HG03575 (cell line): Measurements from ENCODE around the gene PPP2R2C.

Source experiments
- ATAC-seq: cut with Tn5 transposase; IDR thresholded peaks from one replicate; pipeline ENCODE4 v1.9.1; 2021; ENCODE audit not compliant: unreplicated experiment, insufficient number of reproducible peaks, low FRiP score; ENCODE audit errors: extremely low read depth

The PPP2R2C gene

DNA sequence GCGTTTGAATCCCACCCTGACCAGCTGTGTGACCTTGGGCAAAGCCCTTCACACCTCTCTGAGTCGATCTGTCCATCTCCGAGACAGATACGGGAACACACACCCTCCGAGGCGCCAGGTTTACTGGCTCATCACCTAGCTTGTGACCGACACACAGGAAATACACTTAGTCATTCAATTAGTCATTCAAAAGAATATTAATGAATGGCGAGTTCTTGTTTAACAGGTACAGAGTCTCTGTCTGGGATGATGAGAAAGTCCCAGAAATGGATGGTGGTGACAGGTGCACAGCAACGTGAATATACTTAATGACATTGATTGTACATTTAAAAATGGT, 80.6 kb downstream of the PPP2R2C start:
- ATAC-seq = no peak

GRCh38 chr4:6391186-6391851, 81.1 kb downstream of the PPP2R2C start:
- ATAC-seq = no peak

DNA sequence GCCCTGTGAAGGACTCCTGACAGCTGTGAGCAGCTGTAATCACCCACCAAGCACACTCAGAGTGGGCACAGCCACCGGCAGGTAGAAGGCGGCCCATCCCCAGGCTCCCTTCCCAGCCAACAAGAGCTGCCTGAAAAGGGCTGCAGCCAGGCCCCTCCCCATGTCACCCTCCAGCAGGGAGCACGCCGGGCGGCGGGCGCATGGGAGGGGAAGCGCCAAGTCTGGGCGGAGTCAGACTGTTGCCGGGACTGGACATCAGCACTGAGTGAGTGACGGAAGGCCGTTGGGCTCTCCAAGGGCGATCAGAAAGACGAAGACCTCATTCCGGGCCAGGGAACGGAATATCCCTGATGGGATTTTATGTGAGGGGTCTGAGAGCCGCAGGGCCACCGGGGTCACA, 82.1 kb downstream of the PPP2R2C start:
- ATAC-seq = no peak

- ATAC-seq = no peak
These were observed 83.1 kb downstream of the PPP2R2C start for GRCh38 chr4:6389142-6389825.

GRCh38 chr4:6388713-6389112, 83.7 kb downstream of the PPP2R2C start:
- ATAC-seq = no peak

DNA sequence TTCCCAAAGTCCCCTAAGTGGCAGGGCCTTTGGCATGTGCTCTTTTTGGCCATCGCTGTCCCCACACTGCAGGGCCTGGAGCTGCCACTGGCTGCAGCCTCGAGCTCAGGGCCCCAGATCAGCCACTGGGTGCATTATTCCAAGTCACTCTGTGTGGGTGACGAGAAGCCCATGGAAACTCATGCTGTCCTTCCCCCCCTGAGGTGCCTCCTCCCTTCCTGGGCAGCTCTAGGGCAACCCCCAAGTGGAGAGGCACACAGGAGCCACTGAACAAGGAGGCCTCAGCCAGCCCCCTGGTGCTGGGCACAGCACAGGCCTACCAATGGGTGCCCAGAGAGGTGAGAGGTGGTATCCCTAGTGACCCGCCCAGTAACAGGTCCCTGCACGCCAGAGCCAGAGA, 84.5 kb downstream of the PPP2R2C start:
- no peak for ATAC-seq

DNA sequence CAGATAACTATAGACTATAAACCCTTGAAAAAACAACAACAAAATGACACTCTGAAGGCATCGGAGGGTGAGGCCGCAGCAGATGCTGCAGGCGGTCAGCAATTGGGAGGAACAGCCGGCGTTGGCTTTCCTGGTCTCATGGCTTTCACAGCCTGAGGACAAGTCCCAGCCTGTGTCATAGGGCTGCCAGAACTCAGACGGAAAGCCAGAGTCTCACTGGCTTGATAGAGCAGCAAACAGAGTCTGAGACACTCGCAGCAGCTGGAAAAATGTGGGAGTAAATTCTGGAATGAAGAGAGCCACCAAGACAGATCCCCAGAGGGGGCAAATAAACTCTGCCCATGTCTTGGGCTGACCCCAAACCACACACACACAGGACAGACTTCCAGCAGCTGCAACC, 86.3 kb downstream of the PPP2R2C start:
- no peak for ATAC-seq

DNA sequence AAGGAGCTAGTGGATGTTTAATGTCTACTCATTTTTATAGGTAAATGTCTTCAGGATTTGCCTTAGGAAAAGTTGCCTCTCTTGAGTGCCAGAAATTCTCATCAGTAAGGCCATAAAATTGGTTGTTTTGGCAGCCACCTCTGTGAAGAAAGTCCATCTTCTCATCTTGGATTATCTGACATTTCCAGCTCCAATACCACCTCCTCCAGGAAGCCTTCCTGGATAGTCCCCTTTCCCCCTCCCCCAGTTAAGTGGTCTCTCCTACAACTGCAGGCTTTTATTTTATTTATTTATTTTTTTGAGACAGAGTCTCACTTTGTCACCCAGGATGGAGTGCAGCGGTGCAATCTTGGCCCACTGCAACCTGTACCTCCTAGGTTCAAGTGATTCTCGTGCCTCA, 87.1 kb downstream of the PPP2R2C start:
- ATAC-seq = no peak

DNA sequence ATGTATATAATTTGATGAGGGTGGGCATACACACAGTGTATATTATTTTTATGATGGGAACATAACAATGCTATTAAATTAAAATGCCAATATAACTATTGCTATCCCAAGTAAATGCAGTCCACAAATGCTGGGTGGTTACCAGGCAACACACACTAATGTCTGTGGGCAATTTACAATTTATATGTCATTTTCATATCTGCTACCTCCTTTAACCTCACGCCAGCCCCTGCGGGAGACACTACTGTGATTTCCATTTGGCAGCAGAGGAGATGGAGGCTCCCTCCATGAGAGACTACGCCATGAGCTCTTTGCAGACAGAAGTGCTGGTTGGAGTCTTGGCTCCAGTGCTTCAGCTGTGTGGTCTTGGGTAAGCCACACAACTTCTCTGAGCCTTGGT, 87.9 kb downstream of the PPP2R2C start:
- no peak for ATAC-seq

- no peak for ATAC-seq
These were observed 88.5 kb downstream of the PPP2R2C start for GRCh38 chr4:6383929-6384328.

DNA sequence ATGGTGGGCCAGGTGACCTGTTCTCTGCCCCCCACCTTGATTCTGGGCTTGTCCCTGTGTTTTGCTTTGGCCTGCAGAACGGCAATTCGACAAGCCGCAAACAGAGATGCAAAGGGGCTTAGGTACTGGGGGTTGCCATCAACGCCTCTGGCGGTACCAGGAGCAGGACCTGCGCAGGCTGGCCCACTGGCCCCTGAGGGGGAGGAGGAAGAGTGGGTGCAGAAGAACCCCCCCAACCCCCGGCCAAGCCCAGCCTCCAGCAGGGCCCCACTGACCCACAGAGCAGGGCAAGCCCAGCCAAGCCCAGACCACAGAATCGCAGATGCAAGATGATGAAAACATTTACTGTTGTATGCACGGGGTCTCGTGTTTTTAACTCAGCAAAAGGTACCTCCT, 89.4 kb downstream of the PPP2R2C start:
- no peak for ATAC-seq

GRCh38 chr4:6381571-6382123, 90.8 kb downstream of the PPP2R2C start:
- ATAC-seq = no peak

- no peak for ATAC-seq
These were observed 91.5 kb downstream of the PPP2R2C start for GRCh38 chr4:6380746-6381410.

DNA sequence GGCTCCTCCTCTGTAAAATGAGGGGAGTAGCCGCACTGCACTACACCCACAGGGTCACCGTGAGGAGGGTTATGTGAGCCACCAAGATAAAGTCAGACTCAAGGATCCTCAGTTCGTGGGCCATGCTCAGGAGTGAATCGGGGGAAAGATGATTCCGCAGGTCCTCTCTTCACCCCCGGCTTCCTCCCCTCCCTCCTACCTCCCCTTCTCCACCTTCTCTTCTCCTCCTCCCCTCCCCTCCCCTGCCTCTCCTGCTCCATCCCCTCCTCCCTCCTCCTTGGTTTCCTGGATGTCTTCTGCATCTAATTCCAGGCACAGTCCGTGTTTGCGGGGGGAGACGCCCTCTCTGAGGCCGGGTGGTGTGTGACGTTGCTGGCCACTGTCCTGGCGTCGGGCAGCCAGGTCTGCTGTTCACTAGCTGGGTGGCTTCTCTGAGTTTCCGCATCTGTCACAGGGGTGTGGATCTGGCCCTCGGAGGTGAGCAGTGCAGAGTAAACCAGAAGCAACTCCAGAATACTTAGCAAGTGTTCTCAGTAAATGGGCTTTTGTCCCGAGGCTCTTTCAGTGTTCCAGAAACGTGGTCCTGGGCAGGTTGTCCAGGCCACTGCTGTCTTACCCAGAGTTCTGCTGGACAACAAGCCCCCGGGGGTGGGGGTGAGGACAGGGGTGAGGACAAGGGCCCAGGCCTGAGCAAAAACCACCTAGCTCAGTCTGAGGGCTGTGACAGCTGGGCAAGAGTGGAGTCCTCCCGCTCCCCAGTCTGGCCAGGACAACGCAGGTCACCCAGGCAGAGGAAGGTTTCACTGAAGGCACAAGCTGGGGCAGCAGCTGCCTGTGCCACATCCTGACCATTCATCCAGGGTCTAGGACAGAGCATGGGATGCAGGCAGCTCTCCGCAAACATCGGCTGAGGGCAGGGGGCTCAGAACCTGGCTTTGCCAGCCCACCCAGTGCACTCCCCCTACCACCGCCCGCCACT, 92.4 kb downstream of the PPP2R2C start:
- no peak for ATAC-seq

DNA sequence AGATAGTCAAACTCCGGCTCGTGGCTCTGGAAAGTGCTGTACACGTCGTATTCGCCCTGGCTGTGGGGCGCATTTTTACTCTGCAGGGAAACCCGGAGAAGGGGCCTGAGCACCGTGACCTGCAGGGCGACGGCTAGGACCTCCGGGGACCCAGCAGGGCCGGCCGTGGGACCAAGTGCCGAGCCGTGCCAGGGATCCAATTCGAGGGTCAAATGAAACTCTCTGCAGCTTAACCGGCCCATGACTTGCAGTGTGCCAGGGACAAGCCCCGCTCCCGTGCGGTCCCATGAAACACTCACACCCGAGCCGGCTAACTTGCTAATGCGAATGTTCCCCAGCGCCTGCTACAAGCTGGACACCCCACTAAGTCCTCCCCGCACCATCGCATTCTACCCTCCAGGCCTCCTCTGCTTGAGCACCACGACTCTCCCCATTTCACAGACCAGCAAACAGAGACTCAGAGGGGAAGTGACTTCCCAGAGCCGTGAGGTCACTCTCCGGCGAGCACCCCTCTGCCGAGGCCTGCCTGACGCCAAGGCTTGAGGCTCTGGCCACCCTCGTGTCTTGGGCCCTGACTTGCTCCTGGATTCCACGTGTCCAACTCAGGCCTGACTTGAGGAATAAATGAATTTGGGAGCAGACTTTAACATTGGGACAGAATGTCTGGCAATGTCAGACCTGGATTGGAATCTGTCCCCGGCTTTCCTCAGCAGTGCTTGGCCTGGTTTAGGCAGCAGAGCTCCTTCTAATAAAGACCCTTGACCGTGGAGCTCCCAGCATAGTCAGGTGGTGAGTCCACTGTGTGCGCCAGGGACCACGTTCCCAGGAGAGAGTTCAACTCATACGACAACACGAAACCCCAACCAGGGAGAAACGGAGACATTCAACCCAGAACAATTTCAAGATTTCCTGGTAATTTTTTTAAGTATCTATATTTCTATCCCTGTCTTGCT, 93.6 kb downstream of the PPP2R2C start:
- no peak for ATAC-seq

DNA sequence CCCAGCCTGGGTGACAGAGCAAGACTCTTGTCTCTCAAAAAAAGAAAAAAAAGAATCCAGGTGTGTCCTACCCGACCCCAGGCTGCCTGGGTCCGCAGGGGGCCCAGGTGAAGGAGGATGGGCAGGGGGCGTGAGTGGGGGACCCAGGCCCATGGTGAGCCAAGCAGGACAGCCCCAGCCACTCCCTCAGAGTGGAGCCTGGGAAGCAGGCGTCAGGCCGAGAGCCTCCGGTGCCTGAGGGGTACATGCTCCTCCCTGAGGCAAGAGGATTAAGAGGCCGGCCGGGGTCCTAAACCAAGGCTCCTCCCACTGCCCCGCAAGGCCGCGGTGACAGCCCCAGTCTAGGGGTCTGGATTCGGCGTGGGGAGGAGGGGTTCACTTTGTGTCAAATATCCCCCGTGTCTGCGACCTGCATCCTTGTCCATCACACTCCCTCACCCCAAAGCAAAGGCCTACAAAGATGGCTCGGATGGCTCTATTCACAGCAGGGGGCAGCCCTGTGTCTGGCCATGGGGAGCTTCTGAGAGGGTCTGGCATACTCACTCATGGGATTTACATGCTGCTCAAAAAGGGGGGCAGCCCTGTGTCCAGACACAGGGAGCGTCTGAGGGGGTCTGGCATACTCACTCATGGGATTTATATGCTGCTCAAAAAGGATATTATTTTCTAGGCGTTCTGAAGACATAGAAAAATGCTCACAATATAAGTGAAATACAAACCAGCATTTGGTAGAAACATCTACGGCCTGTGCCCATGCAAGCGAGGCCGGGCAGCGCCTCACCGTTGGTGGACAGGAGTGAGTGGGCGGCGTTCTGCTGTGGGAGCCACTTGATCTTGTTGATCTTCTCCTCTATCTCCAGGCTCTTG, 94.6 kb downstream of the PPP2R2C start:
- ATAC-seq = no peak

DNA sequence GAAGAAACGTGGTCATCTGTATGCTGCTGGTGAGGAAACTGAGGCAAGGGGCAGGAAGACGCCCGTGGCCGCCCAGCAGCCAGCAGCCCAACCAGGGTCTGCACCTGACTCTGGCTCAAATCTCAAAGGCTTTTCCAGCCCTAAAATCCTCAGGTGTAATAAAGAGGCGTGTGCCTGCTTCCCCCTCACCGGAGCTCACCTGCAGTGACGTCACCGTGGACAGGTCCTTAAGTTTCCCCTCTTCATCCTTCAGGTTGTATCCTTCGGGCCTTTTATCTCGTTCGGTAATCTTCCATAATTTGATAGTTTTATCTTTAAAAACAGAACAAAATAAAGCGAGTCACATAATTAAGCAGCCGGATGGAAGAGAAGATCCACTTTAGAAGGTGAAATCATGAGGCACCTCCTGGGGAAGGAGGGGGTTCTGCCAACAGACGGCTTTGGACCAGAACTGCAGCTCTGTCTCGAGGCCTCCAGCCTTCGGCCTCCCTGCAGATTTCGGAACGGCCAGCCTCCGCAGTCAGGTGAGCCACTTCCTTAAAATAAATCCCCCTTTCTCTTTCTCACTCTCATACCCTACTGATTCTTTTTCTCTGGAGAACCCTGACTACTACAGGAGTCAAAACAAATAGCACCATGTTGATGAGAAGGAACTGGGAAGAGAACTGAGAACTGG, 96.7 kb downstream of the PPP2R2C start:
- no peak for ATAC-seq
